ENCODE results near the gene BRSK1. TPM values are rescaled to one million over a fixed set of nuclear protein-coding genes. Genes with fewer than 3 reads are reported as not detected.

BRSK1 gene
- total and polyA plus RNA-seq, 2 of the 13 experiments (the other 11 are each of a cell fraction or from before 2014, with no cell fraction given): 0.18 to 1.2 TPM

- no peak for TF ChIP-seq GMEB2 (CRISPR knock-in tag; IDR thresholded peaks at IDR 0.05; ENCODE audit: low read depth)
- no peak for TF ChIP-seq POGZ (CRISPR knock-in tag; IDR thresholded peaks at IDR 0.05)
- TF ChIP-seq POLR2G (IDR thresholded peaks at IDR 0.05; ENCODE audit: low read depth, low read length): 0 out of 2 replicates have a peak, but pooled peaks have one; percentile 10
- TF ChIP-seq GATAD2A (CRISPR knock-in tag; IDR thresholded peaks at IDR 0.05): peak; percentile 40; the same call in 1 of the 2 replicates
- TF ChIP-seq TERF1 (CRISPR knock-in tag; IDR thresholded peaks at IDR 0.05): no peak
- no peak for TF ChIP-seq ZBTB3 (CRISPR knock-in tag; IDR thresholded peaks at IDR 0.05; ENCODE audit: borderline replicate concordance, low read depth)
- peak; percentile 22; the same call in 1 of the 2 replicates for TF ChIP-seq MIXL1 (CRISPR knock-in tag; IDR thresholded peaks at IDR 0.05)
- no peak for TF ChIP-seq ZNF790 (CRISPR knock-in tag; IDR thresholded peaks at IDR 0.05; ENCODE audit: borderline replicate concordance)
- peak; percentile 63 for TF ChIP-seq POLR2AphosphoS5 (IDR thresholded peaks at IDR 0.05; ENCODE audit: low read depth, low read length)
- TF ChIP-seq ZNF850 (CRISPR knock-in tag; conservative IDR thresholded peaks at IDR 0.05): no peak
- TF ChIP-seq IKZF1 (IDR thresholded peaks at IDR 0.05): no peak
- no peak for TF ChIP-seq SRSF9 (IDR thresholded peaks at IDR 0.05; ENCODE audit: borderline replicate concordance, insufficient read depth, low read depth, low read length, poor library complexity, severe bottlenecking)
- TF ChIP-seq ZSCAN22 (CRISPR knock-in tag; IDR thresholded peaks at IDR 0.05): 0 out of 2 replicates have a peak, but pooled peaks have one; percentile 16
- 0 out of 2 replicates have a peak, but pooled peaks have one; percentile 29 for TF ChIP-seq ZNF337 (CRISPR knock-in tag; IDR thresholded peaks at IDR 0.05; ENCODE audit: borderline replicate concordance, low read depth)
- TF ChIP-seq FOXP4 (CRISPR knock-in tag; IDR thresholded peaks at IDR 0.05): peak; percentile 45; the same call in 1 of the 2 replicates
- no peak for TF ChIP-seq KLF11 (CRISPR knock-in tag; IDR thresholded peaks at IDR 0.05)
- TF ChIP-seq TIGD3 (CRISPR knock-in tag; IDR thresholded peaks at IDR 0.05; ENCODE audit: borderline replicate concordance): no peak
- no peak for TF ChIP-seq ZNF138 (CRISPR knock-in tag; IDR thresholded peaks at IDR 0.05; ENCODE audit: low read depth)
- no peak for TF ChIP-seq ZNF563 (CRISPR knock-in tag; IDR thresholded peaks at IDR 0.05)
- no peak for TF ChIP-seq NFKBIZ (CRISPR knock-in tag; IDR thresholded peaks at IDR 0.05)
Observed at GRCh38 chr19:55256562-55257460, 27.0 kb upstream of the BRSK1 start (continued).
